CD4-positive, alpha-beta T cell treated with Interleukin-4 for 4 hours (primary cell): ENCODE results near the gene PUS10.
"Not testable (repeated sequence)": the region's sequence is repeated elsewhere in the genome, so short reads cannot be mapped to it uniquely, and the experiment has no call there.

Experiments
- DNase-seq: peaks from one replicate; pipeline ENCODE4 v3.0.0-alpha.2; 2020

PUS10 gene, protein sequence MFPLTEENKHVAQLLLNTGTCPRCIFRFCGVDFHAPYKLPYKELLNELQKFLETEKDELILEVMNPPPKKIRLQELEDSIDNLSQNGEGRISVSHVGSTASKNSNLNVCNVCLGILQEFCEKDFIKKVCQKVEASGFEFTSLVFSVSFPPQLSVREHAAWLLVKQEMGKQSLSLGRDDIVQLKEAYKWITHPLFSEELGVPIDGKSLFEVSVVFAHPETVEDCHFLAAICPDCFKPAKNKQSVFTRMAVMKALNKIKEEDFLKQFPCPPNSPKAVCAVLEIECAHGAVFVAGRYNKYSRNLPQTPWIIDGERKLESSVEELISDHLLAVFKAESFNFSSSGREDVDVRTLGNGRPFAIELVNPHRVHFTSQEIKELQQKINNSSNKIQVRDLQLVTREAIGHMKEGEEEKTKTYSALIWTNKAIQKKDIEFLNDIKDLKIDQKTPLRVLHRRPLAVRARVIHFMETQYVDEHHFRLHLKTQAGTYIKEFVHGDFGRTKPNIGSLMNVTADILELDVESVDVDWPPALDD

DNA sequence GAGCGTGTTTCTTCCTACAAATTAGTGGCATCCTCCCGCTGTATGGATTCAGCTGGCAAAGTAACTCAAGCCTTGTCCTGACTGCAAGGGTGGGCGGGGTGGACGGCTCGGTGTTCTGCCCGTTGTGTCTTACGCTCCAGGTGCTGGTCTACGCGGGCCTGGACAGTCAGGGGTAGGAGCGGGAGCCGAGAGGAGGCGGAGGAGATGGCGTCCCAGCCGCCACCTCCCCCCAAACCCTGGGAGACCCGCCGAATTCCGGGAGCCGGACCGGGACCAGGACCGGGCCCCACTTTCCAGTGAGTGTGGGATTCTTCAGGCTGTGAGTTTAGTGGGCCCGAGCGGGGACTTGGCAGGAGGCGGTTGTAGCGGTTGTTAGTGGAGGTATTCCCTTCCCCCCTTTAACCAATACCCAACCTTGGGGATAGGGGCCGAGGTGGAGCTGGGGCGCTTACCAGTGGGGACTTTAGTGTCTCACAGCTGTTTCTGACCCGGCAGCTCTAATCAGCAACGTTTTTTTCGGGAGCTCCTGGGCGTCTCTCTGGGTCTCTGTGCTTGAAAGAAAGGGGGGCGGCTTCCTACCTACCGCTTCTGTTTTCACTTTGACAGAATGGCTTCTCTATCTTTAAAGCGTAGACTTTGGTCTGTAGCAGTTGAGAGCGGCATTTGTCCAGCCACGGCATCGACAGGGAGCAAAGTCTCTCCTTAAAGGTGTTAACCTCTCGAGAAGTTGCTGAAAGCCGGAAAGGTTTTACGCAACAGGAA is at the start of gene PUS10, which contains the start of gene PEX13:
Gene PUS10 (minus strand): TSS at position 700 of the 762 bp plus-strand sequence. CDS start 6,365 bp downstream, outside the sequence.
Gene PEX13 (plus strand): TSS at position 165 of the 762 bp plus-strand sequence. CDS start 40 bp downstream, at position 205.
- DNase-seq: peak; percentile 61

DNA sequence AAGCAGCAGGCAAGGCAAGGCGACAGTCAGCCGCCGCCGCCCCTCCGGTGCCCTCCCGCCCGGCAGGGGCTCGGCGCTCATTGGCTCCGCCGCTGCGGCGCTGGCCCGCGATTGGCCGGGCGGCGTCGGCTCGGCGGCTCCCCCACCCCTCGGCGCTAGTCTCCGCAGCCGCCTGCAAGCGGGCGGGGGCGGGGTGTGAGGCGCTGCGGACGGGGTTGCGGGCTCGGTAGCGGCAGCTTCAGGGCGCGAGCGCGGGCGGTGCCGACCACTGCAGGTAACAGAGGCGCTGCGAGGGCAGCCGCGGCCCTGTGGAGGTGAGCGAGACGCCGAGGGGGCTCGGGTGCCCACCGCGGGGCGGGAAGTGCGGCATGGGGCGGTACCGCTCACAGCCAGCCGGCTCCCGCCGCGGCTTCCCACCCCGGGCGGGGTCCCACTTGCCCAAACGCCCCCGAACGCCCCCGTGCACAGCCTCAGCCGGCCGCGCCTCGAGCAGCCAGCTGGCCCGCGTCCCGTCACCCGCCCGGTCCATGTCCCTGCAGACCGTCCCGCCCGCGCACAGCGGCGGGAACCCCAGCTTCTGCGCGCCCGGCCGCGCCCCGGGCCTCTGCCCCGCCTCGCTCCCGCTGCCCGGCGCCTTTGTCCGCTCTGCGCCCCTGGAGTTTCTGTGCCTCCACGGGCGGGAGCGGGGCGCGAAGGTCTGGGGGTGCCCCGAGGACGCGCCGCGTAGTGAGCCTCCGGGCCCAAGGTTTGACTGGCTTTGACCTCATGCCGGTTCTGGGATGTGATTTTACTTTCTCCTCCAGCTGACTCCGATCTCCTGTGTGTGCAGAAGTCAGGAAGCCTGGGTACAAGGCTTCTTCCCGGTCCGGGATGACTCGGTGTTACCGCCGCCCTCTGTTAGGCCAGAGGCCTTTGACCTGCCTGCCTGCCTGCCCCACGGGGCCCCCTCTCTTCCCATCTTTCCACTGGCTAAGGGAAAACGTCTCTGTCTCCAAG is 48.0 kb upstream of the PUS10 start, which contains the start of gene SANBR:
Gene SANBR (plus strand): TSS at position 158 of the 996 bp plus-strand sequence. CDS start 4,480 bp downstream, outside the sequence.
- DNase-seq: peak; percentile 80

DNA sequence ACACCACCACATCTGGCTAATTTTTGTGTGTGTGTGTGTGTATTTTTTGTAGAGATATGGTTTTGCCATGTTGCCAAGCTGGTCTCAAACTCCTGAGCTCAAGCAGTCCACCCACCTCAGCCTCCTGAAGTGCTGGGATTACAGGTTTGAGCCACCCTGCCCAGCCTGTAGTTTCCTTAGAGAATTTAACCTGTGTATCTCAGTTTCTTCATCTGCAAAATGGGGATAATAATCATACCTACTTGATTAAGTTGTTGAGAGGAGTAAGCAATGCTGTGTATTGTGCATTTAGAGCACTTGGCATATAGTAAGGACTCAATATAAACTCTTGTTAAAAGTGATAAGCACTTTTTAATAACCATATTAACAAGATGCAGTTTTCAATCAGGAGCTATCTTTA is 41.3 kb upstream of the PUS10 start:
- no peak for DNase-seq

DNA sequence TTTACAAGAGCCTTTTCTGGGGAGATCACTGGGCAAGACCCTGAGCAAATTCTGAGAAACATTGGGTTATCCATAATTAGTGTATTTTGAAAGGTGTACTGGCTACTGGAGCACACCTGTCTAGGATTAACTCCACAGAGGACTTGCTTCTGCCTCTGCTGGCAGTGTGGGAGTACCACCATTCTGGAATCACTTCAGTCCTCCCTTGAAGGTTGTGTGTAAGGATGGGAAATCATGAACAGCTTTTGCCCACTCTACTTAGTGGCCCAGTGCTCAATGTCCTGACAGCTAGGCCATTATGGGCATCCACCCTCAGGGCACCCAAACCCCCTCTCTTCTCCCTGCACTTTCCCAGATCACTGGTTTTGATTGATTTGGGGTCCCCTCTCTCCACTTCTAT is 39.5 kb upstream of the PUS10 start:
- DNase-seq: no peak

DNA sequence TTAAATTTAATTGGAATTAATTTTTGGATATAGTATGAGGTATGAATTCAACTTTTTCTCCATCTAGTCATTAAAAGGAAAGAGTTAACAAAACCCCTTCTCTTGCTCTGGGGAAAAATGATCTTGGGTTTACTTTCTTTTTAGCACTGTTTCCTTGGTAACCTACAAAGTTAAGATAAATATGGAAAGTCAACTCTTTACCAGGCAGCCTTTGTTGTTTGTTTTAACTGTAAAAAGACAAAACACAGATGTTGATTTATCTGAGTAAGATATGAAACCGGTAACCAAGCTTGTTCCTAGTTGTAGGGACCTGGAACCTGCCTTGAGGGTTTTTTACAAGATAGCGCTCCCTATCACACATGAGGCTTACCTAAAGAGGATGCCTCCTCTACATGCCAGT is 37.5 kb upstream of the PUS10 start:
- peak; percentile 4 for DNase-seq

DNA sequence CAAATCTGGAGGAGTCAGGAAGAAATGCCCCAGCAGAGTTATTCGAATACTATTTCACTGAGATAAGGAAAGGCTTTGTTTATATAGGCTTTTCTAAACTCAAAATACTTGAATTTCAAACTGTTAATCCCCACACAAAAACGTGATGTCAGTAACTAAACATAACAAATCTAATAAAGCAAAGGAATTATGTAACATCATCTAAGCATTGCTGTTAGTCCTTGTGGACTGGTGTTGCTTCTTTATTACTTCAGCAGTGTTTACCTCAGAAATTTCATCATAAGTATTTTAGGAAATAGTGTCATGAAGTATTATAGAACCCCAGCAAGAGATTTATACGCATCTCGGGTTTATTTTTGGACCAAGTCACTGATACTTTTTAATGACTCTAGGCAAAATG is 27.9 kb upstream of the PUS10 start:
- no peak for DNase-seq

DNA sequence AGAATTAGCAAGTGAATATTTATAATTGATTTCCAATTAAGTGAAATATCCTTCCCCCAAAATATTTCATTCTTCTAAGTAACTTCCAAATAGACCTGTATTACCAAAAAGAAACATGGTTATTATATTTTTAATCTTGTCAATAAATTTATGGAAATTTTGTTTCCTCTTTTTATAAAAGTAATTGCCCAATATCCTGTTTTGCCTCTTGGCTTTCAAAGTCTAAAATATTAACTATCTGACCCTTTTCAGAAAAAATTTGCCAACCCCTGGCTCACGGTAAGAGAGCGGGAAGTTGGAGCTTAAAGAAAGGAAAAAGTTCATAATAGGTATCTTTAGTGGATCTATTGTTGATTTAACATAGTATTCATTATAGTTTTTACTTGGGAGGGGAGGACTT is 27.2 kb upstream of the PUS10 start:
- no peak for DNase-seq

DNA sequence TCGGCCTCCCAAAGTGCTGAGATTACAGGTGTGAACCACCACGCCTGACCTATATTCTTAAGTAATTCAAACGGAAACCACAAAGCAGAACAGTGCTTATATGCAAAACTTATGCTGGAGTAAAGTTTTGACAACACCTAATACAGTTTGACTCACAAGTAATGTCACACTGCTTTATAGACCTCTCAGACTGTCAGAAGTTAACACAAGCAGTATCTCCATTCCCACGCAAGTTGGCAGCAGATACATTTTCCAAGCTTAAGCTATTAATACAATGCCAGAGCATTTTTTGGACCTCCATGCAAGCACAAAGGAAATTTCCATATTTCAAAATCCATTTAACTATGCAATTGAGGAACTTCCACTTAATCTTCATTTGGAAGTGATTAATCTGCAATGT is 26.6 kb upstream of the PUS10 start:
- DNase-seq: peak; percentile 16

DNA sequence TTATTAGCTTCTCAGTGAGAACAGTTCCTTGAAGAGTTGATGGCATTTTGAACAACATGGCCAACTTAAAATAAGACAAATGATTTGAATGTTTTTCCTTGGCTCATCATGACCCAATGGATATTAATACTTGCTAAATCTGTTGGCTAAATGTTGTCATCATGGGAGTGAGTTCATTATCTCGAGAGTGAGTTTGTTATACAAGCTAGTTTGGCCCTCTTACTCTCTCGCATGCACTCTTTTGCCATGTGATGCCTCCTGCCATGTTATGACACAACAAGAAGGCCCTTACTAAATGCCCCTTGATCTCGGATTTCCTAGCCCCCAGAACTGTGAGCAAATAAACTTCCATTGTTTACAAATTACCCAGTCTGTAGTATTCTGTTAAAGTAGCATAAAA is 24.8 kb upstream of the PUS10 start:
- no peak for DNase-seq

DNA sequence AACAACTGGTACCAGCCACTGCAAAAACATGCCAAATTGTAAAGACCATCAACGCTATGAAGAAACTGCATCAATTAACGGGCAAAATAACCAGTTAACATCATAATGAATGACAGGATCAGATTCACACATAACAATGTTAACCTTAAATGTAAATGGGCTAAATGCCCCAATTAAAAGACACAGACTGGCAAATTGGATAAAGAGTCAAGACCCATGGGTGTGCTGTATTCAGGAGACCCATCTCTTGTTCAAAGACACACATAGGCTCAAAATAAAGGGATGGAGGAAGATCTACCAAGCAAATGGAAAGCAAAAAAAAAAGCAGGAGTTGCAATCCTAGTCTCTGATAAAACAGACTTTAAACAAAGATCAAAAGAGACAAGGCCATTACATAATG is 18.6 kb upstream of the PUS10 start:
- not testable (repeated sequence) for DNase-seq

DNA sequence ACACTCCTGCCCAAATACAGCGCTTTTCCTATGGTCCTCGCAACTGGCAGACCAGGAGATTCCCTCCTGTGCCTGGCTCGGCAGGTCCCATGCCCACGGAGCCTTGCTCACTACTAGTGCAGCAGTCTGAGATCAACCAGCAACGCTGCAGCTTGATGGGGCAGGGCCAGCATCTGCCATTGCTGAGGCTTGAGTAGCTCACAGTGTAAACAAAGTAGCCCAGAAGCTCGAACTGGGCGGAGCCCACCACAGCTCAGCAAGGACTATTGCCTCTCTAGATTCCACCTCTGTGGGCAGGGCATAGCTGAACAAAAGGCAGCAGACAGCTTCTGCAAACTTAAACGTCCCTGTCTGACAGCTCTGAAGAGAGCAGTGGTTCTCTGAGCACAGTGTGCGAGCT is 16.5 kb upstream of the PUS10 start:
- not testable (repeated sequence) for DNase-seq

DNA sequence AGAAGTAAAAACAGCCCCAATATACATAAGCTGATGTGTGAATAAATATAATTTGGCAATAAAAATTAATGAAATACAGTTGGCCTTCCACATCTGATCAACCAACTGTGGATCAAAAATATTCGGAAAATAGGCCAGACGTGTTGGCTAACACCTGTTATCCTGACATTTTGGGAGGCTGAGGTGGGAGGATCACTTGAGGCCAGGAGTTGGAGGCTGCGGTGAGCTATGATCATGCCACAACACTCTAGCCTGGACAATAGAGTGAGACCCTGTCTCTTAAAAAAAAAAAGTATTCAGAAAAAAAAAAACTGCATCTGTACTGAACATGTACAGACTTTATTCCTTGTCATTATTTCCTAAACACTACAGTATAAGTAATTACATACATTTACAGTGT is 11.5 kb upstream of the PUS10 start:
- no peak for DNase-seq

DNA sequence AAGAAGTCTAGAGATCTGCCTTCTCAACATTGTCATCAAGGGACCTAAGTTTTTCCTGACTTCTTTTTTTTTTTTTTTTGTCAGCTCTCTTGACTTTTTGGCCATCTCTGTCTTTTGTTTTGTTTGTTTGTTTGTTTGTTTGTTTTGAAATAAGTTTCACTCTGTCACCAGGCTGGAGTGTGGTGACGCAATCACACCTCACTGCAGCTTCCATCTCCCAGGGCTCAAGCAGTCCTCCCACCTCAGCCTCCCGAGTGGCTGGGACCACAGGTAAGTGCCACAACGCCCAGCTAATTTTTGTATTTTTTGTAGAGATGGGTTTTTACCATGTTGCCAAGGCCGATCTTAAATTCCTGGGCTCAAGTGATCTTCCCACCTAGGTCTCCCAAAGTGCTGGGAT is 5.6 kb upstream of the PUS10 start:
- DNase-seq: no peak

DNA sequence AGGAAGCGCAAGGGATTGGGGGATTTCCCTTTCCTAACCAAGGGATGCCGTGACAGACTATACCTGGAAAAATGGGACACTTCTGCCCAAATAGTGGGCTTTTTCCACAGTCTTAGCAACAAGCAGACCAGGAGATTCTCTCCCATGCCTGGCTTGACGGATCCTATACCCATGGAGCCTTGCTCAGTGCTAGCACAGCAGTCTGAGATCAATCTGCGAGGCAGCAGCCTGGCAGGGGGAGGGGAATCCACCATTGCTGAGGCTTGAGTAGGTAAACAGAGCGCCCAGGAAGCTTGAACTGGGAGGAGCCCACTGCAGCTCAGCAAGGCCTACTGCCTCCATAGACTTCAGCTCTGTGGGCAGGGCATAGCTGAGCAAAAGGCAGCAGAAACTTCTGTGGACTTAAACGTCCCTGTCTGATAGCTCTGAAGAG is 3.2 kb upstream of the PUS10 start:
- DNase-seq: no peak

DNA sequence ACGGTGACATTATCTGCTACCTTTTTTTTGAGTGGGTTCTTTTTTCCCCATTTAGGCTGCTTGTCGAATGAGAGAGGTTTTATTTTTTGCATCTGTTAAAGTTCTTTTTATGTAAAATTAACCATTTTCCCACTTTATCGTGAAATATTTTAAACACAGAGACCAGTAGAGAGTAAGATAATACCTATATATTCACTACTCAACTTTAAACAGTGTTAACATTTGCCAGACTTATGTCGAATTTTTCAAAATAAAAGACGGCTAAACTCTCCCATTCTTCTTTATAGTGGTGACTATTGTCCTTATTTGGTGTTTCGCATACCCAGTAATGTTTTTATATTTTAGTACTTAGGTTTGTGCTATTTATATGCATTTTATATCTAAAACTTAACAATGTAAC is 743 bp upstream of the PUS10 start:
- no peak for DNase-seq

DNA sequence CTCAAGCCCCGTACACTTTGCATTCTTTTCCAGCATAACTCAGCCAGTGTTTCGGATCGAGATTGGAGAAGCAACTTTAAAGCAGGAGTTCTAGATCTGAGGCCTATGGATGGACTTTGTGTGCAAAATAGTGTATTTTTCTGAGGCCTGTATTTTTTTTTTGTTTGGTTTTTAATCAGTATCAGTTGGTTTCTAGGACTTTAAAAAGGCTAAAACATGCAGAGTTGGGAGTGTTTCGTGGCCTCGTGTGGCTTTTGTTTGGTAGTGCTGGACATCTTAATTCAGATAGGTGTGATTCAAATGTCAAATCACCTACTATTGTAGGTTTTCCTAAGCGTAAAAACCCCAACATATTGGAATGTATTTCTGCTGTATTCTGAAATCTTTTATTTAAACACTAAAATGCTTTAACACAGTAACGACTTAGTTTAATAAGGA is 282 bp upstream of the PUS10 start:
- DNase-seq: no peak

DNA sequence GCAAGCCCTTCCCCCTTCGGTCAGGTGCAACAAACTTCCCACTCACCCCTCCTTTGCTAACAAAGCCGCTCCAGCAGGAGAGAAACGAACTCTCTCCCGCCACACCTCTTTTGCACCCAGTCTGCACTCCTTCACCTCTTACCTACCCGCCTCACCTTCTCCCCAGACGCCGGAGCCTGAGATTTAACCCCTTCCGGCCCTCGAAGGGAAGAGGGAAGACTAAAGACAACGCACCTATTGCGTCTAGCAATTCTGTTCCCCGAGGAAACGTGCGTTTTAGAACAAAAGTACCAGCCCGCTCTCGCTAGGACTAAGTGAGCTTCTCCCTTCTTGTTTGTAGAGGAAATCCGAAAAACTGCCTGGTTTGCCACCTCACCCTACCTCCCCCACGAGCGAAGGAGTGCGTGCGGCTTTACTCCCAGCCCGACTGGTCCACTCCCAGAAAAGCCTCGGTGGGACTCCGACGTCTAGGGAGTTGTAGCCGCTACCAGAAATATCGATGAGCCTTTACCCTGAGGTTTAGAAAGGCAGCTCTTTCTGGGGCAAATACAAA is 976 bp downstream of the PUS10 start:
- DNase-seq: peak; percentile 71

DNA sequence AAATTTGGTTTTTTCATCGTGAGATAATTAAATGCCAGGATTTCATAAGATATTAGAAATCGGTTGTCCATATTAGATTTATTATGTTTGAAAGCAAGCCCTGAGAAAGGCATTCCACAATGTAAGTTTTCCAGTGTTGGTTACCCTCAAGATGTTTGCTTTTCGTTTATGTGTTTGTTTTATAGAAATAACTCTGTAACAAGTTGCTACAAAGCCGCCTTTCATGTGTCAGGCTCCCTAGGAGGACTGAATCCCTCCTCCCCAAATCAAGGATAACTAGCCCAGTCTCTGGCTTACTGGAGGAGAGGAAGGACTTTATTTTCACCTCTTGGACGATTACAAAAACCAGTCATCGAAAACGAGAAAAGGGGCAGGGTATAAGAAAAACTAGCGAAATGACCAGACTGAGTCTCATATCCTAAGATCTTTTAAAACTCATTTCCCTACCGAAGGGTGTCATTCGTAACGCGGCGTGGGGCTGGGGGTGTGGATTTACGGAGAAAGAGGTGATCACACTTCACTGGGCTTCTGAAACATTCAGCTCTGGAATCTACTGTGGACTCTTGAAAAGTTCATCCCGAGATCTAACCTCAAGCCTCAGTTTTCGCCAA is 1.6 kb downstream of the PUS10 start:
- DNase-seq: no peak

DNA sequence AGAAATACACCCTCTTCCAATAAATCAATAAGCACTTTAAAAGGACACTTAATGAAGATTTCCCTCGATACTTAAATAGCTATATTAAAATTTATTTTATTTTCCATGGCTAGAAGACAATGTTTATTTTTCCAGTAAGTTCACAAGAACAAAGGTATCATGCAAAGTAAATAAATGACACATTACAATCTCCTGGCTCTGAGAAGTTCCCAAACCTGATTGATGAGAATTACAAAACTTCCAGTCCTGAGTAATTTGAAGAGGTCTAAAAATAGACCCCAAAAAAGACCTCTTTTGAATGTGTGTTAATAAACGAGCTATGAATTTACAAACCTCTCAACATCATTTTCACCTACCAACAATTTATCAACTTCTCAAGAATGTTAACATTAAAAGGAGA is 2.1 kb downstream of the PUS10 start:
- DNase-seq: no peak

DNA sequence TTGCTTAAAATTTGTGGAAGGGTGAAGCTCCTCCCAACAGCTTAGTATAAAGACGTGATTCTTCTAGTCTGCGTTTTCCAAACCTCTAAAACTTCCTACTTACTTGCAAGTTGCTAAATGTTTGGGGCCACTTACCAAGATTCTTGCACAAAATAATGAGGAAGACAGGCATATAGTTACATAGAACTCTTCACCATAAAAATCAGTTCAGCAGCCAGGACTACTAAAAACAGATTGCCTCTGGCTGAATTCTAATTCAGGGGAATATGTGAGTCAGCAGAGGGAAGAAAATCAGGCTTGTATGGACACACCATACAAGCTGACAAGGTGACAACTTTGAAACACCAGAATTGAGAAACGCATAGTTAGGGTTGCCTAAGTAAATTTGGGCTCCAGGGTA is 3.3 kb downstream of the PUS10 start:
- no peak for DNase-seq

DNA sequence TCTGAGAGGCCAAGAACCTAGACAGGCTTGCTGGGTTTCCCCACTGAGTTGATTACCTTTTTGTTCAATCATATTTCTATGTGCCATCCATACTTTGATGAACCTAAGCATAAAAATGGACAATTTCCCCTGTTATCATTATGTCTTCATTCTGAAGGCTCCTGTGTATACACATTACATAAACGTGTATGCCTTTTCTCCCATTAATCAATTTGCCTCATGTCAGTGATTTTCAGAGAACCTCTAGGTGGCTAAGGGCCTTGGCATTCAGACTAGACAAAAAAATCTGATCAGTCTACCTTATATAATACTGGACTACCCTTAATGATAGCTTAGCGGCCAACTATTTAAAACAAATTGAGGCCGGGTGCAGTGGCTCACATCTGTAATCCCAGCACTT is 4.7 kb downstream of the PUS10 start:
- no peak for DNase-seq

DNA sequence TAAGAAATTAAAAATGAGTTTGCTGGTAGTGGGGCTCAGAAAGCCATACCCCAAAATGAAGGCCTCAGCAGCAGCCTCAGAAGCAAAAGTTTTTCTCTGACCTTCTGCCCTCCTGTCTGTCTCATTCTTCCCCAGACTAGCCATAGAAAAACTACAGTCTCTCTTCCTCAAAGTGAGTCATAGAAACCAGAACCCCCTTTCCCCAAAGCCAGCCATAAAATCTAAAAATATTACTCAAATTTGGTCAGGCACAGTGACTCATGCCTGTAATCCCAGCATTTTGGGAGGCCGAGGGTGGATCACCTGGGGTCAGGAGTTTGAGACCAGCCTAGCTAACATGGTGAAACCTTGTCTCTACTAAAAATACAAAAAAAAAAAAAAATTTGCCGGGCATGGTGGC is 5.8 kb downstream of the PUS10 start:
- DNase-seq: peak; percentile 4
